Stimulated activated naive CD8-positive, alpha-beta T cell treated with anti-CD3 and anti-CD28 coated beads, Interleukin-15, amount 100 ng/mL, for 72 hours (primary cell): ENCODE results near the gene MAPKAPK3.
"Not testable (repeated sequence)": the region's sequence is repeated elsewhere in the genome, so short reads cannot be mapped to it uniquely, and the experiment has no call there.

Source experiments
- ATAC-seq: fragments of 150-1000 bp; cut with Tn5 transposase; 2 replicates; pipeline ENCODE4 v1.10.0; 2021; ENCODE audit warnings: mild to moderate bottlenecking, moderate library complexity
- DNase-seq, 2 donors: peaks; one replicate each; pipeline ENCODE4 v3.0.0; 2021 to 2022
- H3K27ac Mint-ChIP-seq, 2 donors: one replicate each; pipeline ENCODE4 v1.8.0; 2022; ENCODE audit warnings: mild to moderate bottlenecking in 2 of 2, mixed read lengths in 2 of 2, moderate library complexity in 2 of 2
- H3K27me3 Mint-ChIP-seq: one replicate; pipeline ENCODE4 v1.8.0; 2022; ENCODE audit warnings: mixed read lengths
- H3K4me1 Mint-ChIP-seq: one replicate; pipeline ENCODE4 v1.8.0; 2022; ENCODE audit warnings: mild to moderate bottlenecking, mixed read lengths
- H3K4me3 Mint-ChIP-seq, 2 donors: one replicate each; pipeline ENCODE4 v1.8.0; 2022; ENCODE audit warnings: mild to moderate bottlenecking in 2 of 2, mixed read lengths in 2 of 2, moderate library complexity in 1 of 2
- H3K9me3 Mint-ChIP-seq, 2 donors: one replicate each; pipeline ENCODE4 v1.8.0; 2022; ENCODE audit warnings: mixed read lengths in 2 of 2

The MAPKAPK3 gene

DNA sequence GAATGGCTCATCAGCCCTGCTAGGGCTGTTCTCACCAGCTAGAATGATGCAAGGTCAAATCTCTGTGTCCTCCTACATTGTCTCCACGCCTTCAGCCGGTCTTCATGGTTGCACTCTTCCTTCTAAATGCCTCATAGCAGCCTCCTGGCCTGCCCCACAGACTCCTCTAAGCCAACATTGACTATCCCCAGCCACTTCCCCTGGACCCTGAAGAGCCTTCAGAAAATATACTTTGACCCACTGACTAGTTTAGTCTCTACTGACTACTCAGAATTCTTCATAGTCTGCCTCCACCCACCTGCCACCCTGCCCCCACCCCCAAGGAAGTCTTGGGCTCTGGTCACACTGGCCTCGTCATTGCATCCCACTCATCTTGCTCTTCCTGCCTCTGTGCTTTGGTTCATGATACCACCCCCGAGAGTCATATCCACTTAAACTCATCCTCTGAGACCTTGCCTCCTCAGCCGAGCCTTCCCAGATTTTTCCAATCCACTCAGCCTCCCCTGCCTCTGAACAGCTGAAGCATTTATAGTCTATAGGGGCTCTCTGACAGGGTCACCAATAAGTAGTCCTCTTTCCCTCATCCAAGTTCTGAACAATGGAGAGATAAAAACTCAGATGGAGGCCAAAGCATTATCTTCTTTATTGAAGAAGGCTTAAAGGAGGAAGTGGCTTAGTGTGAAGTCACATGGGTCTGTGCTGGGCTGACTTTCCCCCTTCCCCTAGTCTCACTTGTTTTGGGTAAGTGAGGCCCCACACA is 48.3 kb downstream of the MAPKAPK3 start:
- ATAC-seq, result peak; percentile 58
- Mint-ChIP-seq H3K9me3 (no peaks in the 10 kb centered on the region), H3K27ac (peak overlapping the region; percentile 14 to 38), H3K4me3 (peak overlapping the region in 1 of 2 donors; percentile 41), H3K27me3 (peaks cover 13% of the 10 kb centered on the region), H3K4me1 (peaks cover 32% of the 10 kb centered on the region)
- peak in 1 of 2 donors; percentile 9 for DNase-seq

DNA sequence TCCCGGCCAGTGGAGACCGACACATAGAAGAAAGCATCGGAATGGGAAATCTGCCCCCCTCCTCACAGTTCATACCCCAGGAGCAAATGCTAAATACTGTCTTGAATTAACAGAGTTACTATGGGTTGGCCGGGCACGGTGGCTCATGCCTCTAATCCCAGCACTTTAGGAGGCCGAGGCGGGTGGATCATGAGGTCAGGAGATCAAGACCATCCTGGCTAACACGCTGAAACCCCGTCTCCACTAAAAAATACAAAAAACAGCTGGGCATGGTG is 48.8 kb downstream of the MAPKAPK3 start:
- Mint-ChIP-seq H3K4me1 (peaks cover 32% of the 10 kb centered on the region), H3K4me3 (peak overlapping the region in 1 of 2 donors; percentile 41), H3K27me3 (peaks cover 13% of the 10 kb centered on the region)
- peak in 1 of 2 donors; percentile 1 for DNase-seq
- H3K27ac Mint-ChIP-seq, ATAC-seq, H3K9me3 Mint-ChIP-seq: not testable (repeated sequence)

- Mint-ChIP-seq H3K27me3 (peaks cover 10% of the 10 kb centered on the region), H3K4me1 (peaks cover 32% of the 10 kb centered on the region), H3K4me3 (peak overlapping the region in 1 of 2 donors; percentile 51), H3K27ac (peak overlapping the region; percentile 27 to 42), H3K9me3 (no peaks in the 10 kb centered on the region)
- DNase-seq (no peak), ATAC-seq (no peak)
Observed at GRCh38 chr3:50666837-50667236, 49.9 kb downstream of the MAPKAPK3 start.

GRCh38 chr3:50671331-50671730 is 54.4 kb downstream of the MAPKAPK3 start:
- peaks cover 23% of the 10 kb centered on the region for H3K4me1 Mint-ChIP-seq
- DNase-seq (no peak), ATAC-seq (no peak)
- no peak overlapping the region for H3K27ac Mint-ChIP-seq
- H3K27me3 Mint-ChIP-seq, result peaks cover 28% of the 10 kb centered on the region
- no peaks in the 10 kb centered on the region for H3K9me3 Mint-ChIP-seq
- no peak overlapping the region for H3K4me3 Mint-ChIP-seq

GRCh38 chr3:50672656-50673055 is 55.7 kb downstream of the MAPKAPK3 start:
- Mint-ChIP-seq H3K4me1 (peaks cover 10% of the 10 kb centered on the region), H3K9me3 (no peaks in the 10 kb centered on the region), H3K27ac (no peak overlapping the region), H3K4me3 (no peak overlapping the region), H3K27me3 (peaks cover 28% of the 10 kb centered on the region)
- DNase-seq (no peak), ATAC-seq (no peak)

GRCh38 chr3:50673931-50674330 is 57.0 kb downstream of the MAPKAPK3 start:
- no peak for DNase-seq
- H3K27ac Mint-ChIP-seq, result peak overlapping the region in 1 of 2 donors; percentile 67
- peaks cover 37% of the 10 kb centered on the region for H3K27me3 Mint-ChIP-seq
- H3K4me1 Mint-ChIP-seq, result peaks cover 8% of the 10 kb centered on the region
- peak overlapping the region; percentile 61 to 62 for H3K4me3 Mint-ChIP-seq
- no peak for ATAC-seq
- H3K9me3 Mint-ChIP-seq, result no peaks in the 10 kb centered on the region

- peak; percentile 89 for ATAC-seq
- no peaks in the 10 kb centered on the region for H3K9me3 Mint-ChIP-seq
- DNase-seq, result peak; percentile 56 to 69
- H3K27me3 Mint-ChIP-seq, result peaks cover 40% of the 10 kb centered on the region
- H3K27ac Mint-ChIP-seq, result peak within 1 kb of the TSS; percentile 27 to 86
- H3K4me1 Mint-ChIP-seq, result peaks cover 8% of the 10 kb centered on the region
- peak within 1 kb of the TSS; percentile 67 to 79 for H3K4me3 Mint-ChIP-seq
Observed at GRCh38 chr3:50674349-50675178, 57.6 kb downstream of the MAPKAPK3 start, which contains the start of gene DOCK3. Gene DOCK3, plus strand, starts transcription at chr3:50674927. Its CDS starts 337 bp downstream, at chr3:50675264.

- Mint-ChIP-seq H3K27me3 (peaks cover 43% of the 10 kb centered on the region), H3K9me3 (no peaks in the 10 kb centered on the region), H3K27ac (peak overlapping the region; percentile 27 to 86)
Observed at GRCh38 chr3:50675179-50676030, 58.5 kb downstream of the MAPKAPK3 start.

DNA sequence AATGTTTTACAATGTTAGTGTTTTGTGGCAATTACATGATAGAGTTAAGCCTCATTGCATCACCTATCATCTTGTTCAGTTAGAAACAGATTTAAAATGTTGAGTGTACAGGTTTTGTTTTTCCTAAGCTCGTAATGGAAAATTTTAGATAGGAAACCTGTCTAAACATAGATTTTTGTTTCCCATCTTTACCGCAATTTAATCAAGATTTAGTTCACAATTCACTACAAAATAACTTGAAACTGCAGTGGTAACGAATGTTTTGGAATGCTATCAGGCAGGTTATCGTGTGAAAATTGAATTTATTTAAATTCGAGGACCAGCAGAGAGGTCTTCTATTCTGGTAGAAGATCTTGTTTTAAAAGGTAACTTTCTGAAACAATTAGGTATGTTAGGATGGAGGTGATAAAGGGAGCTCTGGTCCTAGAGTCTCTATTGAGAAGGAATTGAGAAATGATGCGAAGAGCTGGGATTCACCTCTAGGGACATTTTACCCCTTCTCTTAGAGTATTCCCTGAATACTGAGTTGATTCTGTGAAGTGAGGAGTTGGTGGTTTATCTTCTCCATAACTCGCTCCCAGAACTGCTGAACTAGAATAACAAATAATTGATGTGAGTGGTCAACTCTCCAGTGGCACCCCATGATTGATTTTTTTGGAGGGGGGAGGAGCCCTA is 59.2 kb downstream of the MAPKAPK3 start:
- Mint-ChIP-seq H3K4me3 (peak overlapping the region in 1 of 2 donors; percentile 79), H3K9me3 (no peaks in the 10 kb centered on the region), H3K4me1 (peaks cover 8% of the 10 kb centered on the region), H3K27ac (peak overlapping the region in 1 of 2 donors; percentile 21), H3K27me3 (peaks cover 43% of the 10 kb centered on the region)
- no peak for DNase-seq
- ATAC-seq, result no peak

More at GRCh38 chr3:50675179-50676030, 58.5 kb downstream of the MAPKAPK3 start:
- ATAC-seq, result peak; percentile 83
- peak; percentile 68 to 77 for DNase-seq
- Mint-ChIP-seq H3K4me3 (peak overlapping the region; percentile 67 to 79), H3K4me1 (peaks cover 8% of the 10 kb centered on the region)

DNA sequence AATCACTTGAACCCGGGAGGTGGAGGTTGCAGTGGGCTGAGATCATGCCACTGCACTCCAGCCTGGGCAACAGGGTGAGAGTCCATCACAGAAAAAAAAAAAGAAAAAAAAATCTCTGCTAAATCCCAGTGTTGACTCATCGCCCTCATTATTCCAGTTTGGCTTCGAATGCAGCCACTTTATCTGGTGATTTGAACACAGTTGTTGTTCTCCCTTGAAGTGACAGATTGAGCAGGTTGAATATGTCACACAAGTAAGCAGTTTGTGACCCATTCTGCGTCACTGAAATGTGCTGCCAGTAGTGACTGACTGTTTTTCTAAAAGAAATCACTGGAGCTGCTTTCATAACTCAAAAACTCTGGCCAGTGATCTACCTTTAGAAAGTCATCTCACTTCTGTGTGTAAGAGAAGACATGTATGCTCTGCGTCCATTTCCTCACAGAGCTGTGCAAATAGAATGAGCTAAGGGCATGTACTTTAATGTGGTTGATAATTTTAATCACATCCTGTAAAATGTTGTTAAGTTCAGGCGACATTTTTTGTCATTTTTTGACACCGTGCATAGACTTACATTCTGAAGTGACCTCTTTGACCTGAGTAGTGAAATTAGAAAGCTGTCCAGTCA is 70.3 kb downstream of the MAPKAPK3 start:
- H3K4me3 Mint-ChIP-seq, result no peak overlapping the region
- no peak for DNase-seq
- H3K27me3 Mint-ChIP-seq, result peaks cover 7% of the 10 kb centered on the region
- H3K4me1 Mint-ChIP-seq, result no peaks in the 10 kb centered on the region
- ATAC-seq, result no peak
- no peak overlapping the region for H3K27ac Mint-ChIP-seq
- H3K9me3 Mint-ChIP-seq, result no peaks in the 10 kb centered on the region

DNA sequence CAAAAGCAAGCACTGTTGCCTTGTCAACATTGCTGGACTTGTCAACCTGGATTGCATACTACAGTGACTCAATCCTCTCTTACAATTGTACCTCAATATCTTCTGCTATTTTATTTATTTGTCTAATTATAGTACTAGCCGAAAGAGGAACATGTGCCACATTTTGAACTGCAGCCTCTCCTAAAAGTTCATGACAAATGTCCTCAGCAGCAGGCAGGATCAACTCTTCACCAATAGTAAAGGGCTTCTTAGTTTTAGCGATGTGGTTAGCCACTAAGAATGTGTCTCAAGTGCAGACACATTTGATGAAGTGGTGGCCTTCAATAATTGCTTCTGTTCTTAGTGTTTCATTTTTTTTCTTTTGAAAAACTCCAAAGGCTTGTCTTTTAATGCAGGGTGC is 71.0 kb downstream of the MAPKAPK3 start:
- H3K27me3 Mint-ChIP-seq, result peaks cover 7% of the 10 kb centered on the region
- DNase-seq (no peak), ATAC-seq (no peak)
- no peaks in the 10 kb centered on the region for H3K9me3 Mint-ChIP-seq
- H3K4me3 Mint-ChIP-seq, result no peak overlapping the region
- no peak overlapping the region for H3K27ac Mint-ChIP-seq
- H3K4me1 Mint-ChIP-seq, result no peaks in the 10 kb centered on the region

- not testable (repeated sequence) for H3K4me1 Mint-ChIP-seq, H3K27ac Mint-ChIP-seq, H3K27me3 Mint-ChIP-seq, H3K9me3 Mint-ChIP-seq, H3K4me3 Mint-ChIP-seq, ATAC-seq, DNase-seq
Observed at GRCh38 chr3:50688602-50689001, 71.7 kb downstream of the MAPKAPK3 start.

DNA sequence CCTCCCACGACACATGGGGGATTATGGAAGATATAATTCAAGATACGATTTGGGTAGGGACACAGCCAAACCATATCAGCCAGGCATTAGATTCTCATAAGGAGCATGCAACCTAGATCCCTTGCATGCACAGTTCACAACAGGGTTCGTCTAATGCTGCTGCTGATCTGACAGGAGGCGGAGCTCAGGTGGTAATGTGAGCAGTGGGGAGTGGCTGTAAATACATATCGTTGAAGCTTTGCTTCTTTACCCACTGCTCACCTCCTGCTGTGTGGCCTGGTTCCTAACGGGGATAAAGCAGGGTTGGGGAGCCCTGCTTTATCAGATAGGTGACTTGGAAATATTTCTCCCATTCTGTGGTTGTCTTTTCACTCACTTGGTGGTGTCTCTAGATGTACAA is 72.6 kb downstream of the MAPKAPK3 start:
- no peak for ATAC-seq
- no peaks in the 10 kb centered on the region for H3K27me3 Mint-ChIP-seq
- H3K27ac Mint-ChIP-seq, result no peak overlapping the region

GRCh38 chr3:50695031-50695430 is 78.1 kb downstream of the MAPKAPK3 start:
- no peak overlapping the region for H3K27ac Mint-ChIP-seq
- ATAC-seq, result no peak
- DNase-seq, result no peak
- H3K4me3 Mint-ChIP-seq, result no peak overlapping the region
- H3K9me3 Mint-ChIP-seq, result peaks cover 6 to 16% of the 10 kb centered on the region in 2 donors
- H3K4me1 Mint-ChIP-seq, result no peaks in the 10 kb centered on the region
- H3K27me3 Mint-ChIP-seq, result no peaks in the 10 kb centered on the region

More for the DNA sequence above, 72.6 kb downstream of the MAPKAPK3 start:
- no peaks in the 10 kb centered on the region for H3K9me3 Mint-ChIP-seq
- no peak overlapping the region for H3K4me3 Mint-ChIP-seq
- no peaks in the 10 kb centered on the region for H3K4me1 Mint-ChIP-seq
- DNase-seq, result no peak
